NCI-H2107 treated with DMSO at 0.1 percent for 48 hours (cell line): ENCODE results near the gene KIF26B.

ENCODE experiments used
- DNase-seq: peaks from one replicate; lab custom pipeline; 2025; ENCODE audit not compliant: unreplicated experiment; lab: John Stamatoyannopoulos, UW

The KIF26B gene

DNA sequence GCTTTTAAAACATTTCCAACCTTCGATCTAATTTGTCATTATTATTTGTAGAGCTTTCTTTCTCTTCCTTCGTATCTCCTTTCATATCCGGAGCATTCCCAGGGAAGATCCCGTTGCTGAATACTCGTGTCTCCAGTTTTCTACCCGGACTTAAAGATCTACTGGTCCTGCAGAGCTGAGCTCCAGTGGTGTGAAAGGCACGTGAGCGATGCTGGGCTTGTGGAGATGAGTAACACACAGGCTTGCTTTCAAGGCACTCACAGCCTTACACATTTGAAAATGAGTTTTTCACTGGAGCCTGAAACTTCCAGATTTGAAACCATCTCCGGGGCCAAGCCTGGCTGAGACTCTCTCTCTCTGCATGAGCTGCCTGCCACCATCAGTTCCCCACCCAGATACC lies 428.3 kb downstream of the KIF26B start:
- DNase-seq = no peak

- DNase-seq = no peak
Observed at GRCh38 chr1:245583575-245584330, 429.0 kb downstream of the KIF26B start.

DNA sequence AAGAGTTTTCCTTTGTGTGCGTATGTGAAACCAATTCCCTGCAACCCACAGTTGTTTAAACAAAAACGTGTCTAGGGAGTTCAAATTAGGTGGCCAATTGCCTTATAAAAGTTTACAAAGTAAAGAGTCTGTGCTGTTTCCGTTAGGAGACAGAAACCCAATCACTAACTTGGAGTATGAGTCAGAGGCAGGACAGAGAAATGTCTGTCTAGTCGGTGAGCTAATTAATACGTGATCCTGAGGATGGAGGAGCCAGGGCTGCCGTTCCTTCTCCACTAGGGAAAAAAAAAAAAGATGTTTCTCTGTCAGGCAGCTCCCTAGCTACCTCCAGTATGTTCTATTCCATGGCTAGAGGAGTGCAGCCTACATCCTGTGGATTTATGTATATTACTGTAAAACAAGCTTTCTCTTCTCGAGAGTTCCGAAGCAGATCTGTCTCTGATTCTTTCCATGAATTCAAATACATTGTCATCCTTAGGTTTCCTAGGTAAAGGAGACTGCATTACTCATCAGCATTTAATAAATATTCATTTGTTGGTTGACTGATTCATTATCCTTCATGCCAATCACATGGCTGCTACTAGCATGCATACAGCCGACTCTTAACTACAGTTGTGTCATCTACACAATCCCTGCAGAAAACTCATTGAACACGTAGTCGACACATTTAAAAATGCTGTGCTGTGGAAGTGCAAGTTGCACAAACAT lies 430.6 kb downstream of the KIF26B start:
- no peak for DNase-seq

DNA sequence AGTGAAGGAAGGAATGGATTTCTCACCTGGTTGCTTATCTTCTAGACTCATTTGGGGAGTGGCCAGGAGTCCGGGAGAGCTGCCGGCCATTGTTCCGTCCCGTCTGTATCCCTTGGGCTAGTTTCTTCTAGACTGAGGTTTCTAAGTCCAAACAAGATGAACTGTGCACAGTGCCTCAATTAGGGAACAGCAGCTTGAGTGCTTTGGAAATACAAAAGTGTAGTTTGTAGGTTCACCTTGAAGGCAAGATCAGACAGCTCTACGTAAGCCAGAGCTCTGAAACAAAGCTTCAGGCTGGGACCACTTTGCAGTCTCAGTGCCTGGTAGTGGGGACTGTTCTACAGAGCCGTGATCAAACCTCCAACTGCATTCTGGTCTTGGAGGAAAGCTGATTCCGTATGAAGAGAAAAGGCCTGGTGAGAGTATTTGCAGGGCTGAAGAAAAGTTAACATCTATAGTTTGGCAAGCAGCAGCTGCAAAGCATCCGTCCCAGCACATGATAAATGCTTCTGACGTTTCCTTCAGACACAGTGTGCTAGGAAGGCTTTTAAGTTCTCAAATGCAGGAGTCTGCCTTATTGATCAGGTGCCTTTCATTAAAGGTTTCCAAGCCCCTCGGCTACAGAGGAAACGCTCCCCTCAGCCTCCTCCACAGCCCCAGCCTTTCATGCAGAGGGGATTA lies 432.8 kb downstream of the KIF26B start:
- no peak for DNase-seq

DNA sequence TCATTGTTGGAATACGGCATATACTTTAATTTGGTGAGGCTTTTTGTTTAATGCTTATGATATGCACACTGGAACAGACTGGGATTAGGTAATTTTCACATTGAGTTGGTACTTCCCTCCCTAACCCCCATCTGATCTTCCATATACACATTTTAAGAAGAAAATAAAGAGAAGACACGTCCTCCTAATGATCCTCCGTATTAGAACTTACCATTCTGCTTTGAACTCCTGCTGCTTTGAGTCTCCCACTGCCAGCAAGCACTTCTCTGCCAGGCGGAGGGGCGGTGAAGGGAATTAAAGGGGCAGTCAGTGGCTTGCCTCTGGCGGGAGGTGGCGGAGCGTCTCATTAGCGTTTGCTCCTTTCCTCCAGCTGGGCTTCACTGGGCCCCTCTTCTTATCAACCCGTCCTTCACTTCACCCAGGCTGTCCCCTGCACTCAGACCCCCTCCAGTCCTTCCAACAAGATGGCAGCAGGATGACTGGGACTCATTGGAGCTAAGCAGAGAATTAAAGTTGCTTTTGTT lies 433.4 kb downstream of the KIF26B start:
- no peak for DNase-seq

DNA sequence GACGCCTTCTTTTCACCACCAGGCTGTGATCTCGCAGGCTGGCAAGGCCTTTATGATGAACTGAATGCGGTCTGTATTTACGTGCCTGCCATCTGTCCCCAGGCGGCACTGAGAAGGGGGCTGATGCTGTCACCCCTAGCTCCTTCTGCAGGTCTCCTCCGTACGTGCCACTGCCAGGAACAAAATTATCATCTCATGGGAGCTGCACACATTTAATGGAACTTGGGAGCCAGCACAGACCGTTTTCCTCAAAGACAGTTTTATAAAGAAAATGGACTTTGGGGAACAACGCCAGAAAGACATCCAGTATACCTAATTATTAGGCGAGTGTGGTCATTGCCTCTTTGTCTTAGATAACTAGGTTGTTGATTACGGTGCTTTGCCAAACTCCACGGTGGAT lies 434.5 kb downstream of the KIF26B start:
- DNase-seq = no peak

DNA sequence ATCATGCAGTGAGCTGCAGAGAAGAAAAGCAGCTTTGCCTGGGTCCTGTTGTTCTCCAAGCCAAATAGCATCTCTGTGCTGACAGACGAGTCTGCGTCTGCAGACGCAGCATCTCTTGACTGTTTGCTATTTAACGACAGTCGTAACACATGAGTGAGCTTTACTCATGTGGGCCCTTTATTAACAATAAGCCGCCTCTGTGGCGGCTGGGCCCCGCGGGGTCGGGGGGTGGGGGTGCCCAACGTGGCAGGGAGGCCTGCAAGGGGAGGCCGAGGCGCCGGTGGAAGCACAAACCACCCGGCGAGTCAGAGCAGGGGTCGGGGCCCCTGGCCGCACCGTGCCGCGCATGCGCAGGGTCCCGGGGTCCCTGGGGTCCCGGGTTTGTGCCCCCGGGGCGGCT lies 435.1 kb downstream of the KIF26B start:
- DNase-seq = no peak

- no peak for DNase-seq
Observed at GRCh38 chr1:245590726-245591125, 435.9 kb downstream of the KIF26B start.

DNA sequence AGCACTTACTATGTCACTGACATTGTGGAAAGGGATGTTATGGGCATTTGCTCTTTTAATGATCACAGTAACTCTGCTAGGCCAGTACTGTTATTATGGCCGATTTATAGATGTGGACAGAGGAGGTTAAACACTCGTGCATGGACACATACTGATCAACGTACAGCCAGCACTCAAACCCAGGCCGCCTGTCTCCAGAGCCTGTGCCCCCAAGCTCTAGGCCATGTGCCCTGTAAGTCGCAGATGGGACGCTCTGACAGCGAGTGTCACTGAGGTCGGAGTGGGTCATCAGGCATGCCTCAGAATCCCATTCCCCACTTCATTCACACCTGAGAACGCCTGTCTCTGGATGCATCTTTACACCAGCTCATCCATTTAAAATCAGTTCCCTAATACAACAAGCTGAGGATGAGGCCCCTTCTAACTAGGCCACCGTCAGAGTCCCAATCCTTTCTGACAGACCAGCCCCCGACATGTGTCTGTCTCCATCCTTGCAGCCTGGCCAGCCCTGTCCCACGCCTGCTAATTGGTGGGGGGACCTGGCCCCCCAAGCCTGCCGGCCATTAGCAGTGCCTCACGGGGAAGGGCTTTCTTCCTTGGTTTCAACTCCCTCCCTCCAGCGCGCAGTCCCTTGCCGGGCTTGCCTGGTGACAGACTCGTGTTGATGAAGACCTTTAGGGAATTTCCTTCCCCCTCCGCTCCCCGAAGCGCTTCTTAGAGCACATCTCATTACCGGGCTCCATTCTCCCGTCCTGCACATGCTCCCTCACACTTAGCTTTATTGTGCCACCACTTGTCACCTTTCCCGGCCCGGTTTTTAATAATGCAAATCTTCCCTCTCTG lies 436.8 kb downstream of the KIF26B start:
- no peak for DNase-seq

- no peak for DNase-seq
Observed at GRCh38 chr1:245592189-245592460, 437.3 kb downstream of the KIF26B start.

- no peak for DNase-seq
Observed at GRCh38 chr1:245598524-245599305, 443.9 kb downstream of the KIF26B start.

DNA sequence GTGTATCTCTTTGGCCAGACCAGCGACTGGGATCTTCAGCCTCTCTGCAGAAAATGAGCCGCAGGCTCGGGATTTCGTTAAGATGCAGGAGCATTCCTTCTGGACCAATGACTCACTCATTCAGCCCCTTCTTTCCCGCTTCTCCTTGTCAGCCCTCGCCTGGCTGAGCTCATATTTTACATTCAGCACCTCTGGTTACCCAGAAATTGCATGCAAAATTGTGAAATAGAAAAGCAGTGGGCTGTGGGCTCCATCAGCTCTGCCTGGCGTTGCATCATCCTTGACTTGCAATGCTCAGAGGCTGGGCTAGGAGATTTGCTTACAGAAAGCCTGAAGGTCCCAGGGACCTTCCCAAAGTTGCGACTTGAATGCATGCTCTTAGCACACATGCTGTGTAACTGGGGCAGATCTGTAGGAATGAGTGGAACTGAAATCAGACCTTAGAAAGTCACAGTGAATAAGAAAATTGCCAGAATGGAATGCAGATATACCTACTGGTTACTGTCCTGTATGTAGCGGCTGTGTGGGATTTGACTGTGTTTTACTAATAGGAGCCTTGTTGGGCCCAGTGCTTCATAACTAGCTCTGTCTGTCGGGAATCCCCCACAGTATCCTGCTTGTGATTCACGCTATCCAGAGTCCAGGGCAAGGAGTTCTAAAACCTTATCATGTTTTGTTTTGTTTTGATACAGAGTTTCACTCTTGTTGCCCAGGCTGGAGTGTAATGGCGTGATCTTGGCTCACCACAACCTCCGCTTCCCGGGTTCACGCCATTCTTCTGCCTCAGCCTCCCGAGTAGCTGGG lies 444.8 kb downstream of the KIF26B start:
- no peak for DNase-seq

DNA sequence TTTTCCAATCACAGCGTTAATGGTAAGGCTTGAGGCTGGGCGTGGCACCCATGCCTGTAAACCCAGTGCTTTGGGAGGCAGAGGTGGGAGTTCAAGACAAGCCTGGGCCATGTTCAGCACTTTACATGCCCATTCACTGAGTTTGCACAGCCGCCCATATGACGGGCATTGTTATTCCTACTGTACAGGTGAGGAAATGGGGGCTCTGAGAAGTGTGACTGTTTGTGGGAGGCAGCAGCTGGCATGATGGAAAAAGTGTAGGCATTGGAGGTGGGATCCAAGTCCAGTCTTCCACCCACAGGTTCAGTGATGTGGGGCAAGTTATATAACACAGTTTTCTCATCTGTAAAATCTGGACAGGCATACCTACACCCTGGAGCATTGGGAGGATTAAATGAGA lies 445.9 kb downstream of the KIF26B start:
- no peak for DNase-seq

DNA sequence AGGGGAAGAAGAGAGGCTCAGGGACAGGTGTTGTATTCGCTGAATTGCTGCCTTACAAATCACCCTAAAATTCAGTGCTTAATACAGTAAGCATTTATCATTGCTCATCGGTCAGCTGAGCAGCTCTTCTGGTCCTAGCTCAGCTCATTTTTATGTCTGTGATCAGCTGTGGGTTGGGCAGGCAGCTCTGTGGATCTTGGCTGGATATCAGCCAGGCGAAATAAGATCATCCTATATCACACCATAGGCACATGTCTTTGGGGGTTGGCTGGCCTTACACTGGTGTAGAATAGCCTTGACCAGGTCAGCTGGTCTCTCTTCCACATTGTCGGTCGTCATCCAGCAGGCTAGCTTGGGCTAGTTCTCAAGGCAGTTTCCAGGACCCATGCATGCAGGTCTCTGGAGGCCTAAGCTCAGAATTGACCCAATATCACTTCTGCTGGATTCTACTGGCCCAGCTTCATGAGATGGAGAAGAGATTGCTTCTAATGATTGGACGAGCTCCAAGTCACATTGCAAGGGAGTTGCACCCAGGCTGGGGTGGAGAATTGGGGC lies 448.6 kb downstream of the KIF26B start:
- no peak for DNase-seq

DNA sequence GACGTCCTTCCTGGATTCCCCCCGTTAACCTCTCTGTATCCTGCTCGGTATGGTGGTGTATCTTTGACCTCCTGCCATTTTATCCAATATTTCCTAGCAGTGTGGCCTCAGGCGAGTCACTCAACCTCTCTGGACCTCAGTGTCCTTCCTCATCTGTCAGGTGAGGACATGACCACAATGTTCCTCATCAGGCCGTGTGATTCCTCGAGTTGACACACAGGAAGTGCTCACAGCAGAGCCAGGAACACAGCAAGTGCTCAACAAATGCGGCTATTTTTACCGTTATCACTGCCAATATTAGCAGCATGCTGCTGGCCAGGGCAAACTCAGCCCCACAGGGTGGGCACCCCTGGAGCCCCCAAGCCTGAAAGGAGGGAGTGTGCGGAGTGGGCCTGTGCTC lies 450.2 kb downstream of the KIF26B start:
- DNase-seq = no peak

DNA sequence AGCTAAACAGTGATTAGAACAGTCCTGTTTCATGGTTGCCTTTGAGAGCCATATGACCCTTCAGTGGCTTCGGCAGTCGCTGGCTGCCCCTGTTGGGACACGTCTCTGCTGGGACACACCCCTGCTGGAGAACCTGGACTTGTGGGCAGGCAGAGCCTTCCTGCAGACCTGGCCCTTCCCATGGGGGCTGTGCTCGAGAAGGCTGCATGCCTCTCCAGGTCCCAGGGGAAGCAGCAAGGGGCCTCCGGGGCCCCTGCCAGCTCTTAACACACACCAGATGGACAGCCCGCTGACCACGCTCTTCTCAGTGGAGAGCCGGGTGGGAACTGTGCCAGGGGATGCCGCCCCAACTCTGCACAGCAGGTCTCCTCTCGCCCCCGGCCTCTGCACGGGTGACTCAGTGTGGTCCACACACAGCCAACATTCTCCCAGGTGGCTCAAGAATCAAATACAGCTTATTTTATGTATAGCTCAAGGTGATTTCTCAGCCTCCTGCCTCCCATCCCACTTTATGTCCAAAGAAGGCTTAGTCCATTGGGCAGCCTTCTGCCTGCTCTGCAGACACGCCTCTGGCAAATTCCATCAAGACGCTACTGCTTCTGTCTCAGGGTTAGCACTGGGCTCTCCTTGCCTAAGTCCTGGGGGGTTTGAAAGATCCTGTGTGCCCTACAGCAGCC lies 450.8 kb downstream of the KIF26B start:
- no peak for DNase-seq

DNA sequence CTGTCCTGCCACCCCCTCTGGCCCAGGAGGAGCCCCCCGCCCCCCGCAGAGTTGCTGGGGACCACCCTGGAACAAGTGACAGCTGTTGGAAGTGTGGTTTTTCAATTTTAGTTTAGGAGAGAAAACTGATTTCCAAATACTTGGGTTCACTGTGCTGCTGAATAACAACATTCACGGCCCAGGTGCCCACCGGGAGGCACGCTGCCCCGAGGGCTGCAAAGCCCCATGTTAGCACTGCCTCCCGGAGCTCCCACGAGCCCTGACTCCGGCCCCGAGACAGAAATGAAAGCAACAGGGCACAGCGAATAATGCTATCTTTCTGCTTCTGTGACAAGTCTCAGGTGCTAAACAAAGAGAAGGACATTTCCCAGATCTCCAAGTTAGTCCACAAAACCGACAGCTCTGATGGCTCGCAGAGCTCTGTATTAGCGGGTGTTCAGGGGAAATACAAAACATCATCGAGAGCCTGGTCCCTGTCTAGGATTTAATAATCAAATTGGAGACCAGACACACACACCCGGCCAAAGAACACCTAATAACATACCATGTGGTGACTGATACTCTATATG lies 451.5 kb downstream of the KIF26B start:
- no peak for DNase-seq

GRCh38 chr1:245608271-245608670 lies 453.5 kb downstream of the KIF26B start:
- no peak for DNase-seq
